ENCODE measurements around the gene SHISA9.

GRCh38 chr16:12868788-12869187 lies 32.6 kb upstream of the SHISA9 start:
- no peak for TF ChIP-seq CTCF (IDR thresholded peaks at IDR 0.05)
- TF ChIP-seq POLR2A (IDR thresholded peaks at IDR 0.05): no peak
- no peak for TF ChIP-seq POLR2AphosphoS5 (IDR thresholded peaks at IDR 0.05)

Measured in breast epithelium (tissue), 3 donors.